ENCODE results near the gene SAT2. TPM values are rescaled to one million over a fixed set of nuclear protein-coding genes. Genes with fewer than 3 reads are reported as not detected.
A peak's percentile ranks its signal among the peaks of the same experiment; 100 is the strongest.

The SAT2 gene
- total RNA-seq, 1 experiment from 2014 or later = 33.0 TPM

- no peaks in the 10 kb centered on the region for H3K4me1 ChIP-seq
- H3K9me3 Mint-ChIP-seq (ENCODE audit: unreplicated experiment) = no peaks in the 10 kb centered on the region
- intact Hi-C loops (cut with micrococcal nuclease; ENCODE audit: unreplicated experiment) = loop anchor here (5.0 kb wide), 1 partner anchor 219 kb away; no protein-coding TSS in a partner anchor
- POLR2A ChIA-PET = no interaction called here
- H3K4me1 Mint-ChIP-seq (ENCODE audit: low read depth, unreplicated experiment) = peaks cover 3% of the 10 kb centered on the region
- H3K27me3 ChIP-seq (replicated peaks; ENCODE audit: control insufficient read depth, insufficient read depth, low read length) = no peaks in the 10 kb centered on the region
- BruUV-seq (replicated peaks) = no TSS peak
- DNase-seq = no peak
- H3K36me3 Mint-ChIP-seq (ENCODE audit: insufficient read depth, unreplicated experiment) = peaks cover 10% of the 10 kb centered on the region
- TF ChIP-seq CTCF (IDR thresholded peaks at IDR 0.05; ENCODE audit: insufficient read depth in 1 of 2, low read depth in 1 of 2, low read length in 1 of 2, severe bottlenecking in 1 of 2, unreplicated experiment in 1 of 2) = no peak
- no peak overlapping the region for H3K4me3 Mint-ChIP-seq (ENCODE audit: unreplicated experiment)
- H3K9me3 ChIP-seq = no peaks in the 10 kb centered on the region
- no peak overlapping the region for H3K27ac Mint-ChIP-seq (ENCODE audit: unreplicated experiment)
- no peak overlapping the region for H3K4me3 ChIP-seq (ENCODE audit: low read depth, low read length)
- no peaks in the 10 kb centered on the region for H3K27me3 Mint-ChIP-seq (ENCODE audit: insufficient read depth, unreplicated experiment)
- no peaks in the 10 kb centered on the region for H3K36me3 ChIP-seq (ENCODE audit: control insufficient read depth, insufficient read depth, low read length)
- CTCF ChIA-PET = no interaction called here
Measured at GRCh38 chr17:7618608-7619007, 9.0 kb downstream of the SAT2 start.

- Mint-ChIP-seq H3K27ac (ENCODE audit: unreplicated experiment) (peak overlapping the region; percentile 67), H3K9me3 (ENCODE audit: unreplicated experiment) (no peaks in the 10 kb centered on the region), H3K36me3 (ENCODE audit: insufficient read depth, unreplicated experiment) (peaks cover 19% of the 10 kb centered on the region), H3K27me3 (ENCODE audit: insufficient read depth, unreplicated experiment) (no peaks in the 10 kb centered on the region), H3K4me3 (ENCODE audit: unreplicated experiment) (peak overlapping the region; percentile 98), H3K4me1 (ENCODE audit: low read depth, unreplicated experiment) (peaks cover 20% of the 10 kb centered on the region)
- H3K9me3 ChIP-seq = no peaks in the 10 kb centered on the region
- ChIA-PET POLR2A (interaction anchor here (0.6 to 2.3 kb wide), 12 partner anchors 12 to 558 kb away, joined by 3 to 17 read pairs (median 4); partner anchors contain the start of genes ATP1B2, MPDU1, NAA38 and SAT2), CTCF (interaction anchor here (0.6 to 2.3 kb wide), 9 partner anchors 12 to 164 kb away, joined by 3 to 9 read pairs (median 6); partner anchors contain the start of genes ATP1B2, MPDU1, SAT2 and TP53)
- no peaks in the 10 kb centered on the region for H3K36me3 ChIP-seq (ENCODE audit: control insufficient read depth, insufficient read depth, low read length)
- no peaks in the 10 kb centered on the region for H3K27me3 ChIP-seq (replicated peaks; ENCODE audit: control insufficient read depth, insufficient read depth, low read length)
- DNase-seq = no peak
- no peak for TF ChIP-seq CTCF (IDR thresholded peaks at IDR 0.05; ENCODE audit: insufficient read depth in 1 of 2, low read depth in 1 of 2, low read length in 1 of 2, severe bottlenecking in 1 of 2, unreplicated experiment in 1 of 2)
- no TSS peak for BruUV-seq (replicated peaks)
- no peaks in the 10 kb centered on the region for H3K4me1 ChIP-seq
- H3K4me3 ChIP-seq (ENCODE audit: low read depth, low read length) = peak overlapping the region; percentile 32
- intact Hi-C loops (cut with micrococcal nuclease; ENCODE audit: unreplicated experiment) = loop anchor here (2.0 to 5.0 kb wide), 2 partner anchors 43 to 222 kb away; no protein-coding TSS in a partner anchor
Measured at GRCh38 chr17:7615265-7615747, 12.3 kb downstream of the SAT2 start.

GRCh38 chr17:7614425-7615264 is 13.0 kb downstream of the SAT2 start, which contains the start of gene FXR2:
TSS of gene FXR2 (minus strand) at chr17:7614897. CDS start at chr17:7614532, 365 bp downstream.
- TF ChIP-seq CTCF (IDR thresholded peaks at IDR 0.05; ENCODE audit: insufficient read depth in 1 of 2, low read depth in 1 of 2, low read length in 1 of 2, severe bottlenecking in 1 of 2, unreplicated experiment in 1 of 2) = peak; percentile 24 to 49

More at GRCh38 chr17:7614425-7615264, 13.0 kb downstream of the SAT2 start, which contains the start of gene FXR2:
- Histone ChIP-seq H3K9me3 (no peaks in the 10 kb centered on the region), H3K36me3 (ENCODE audit: control insufficient read depth, insufficient read depth, low read length) (no peaks in the 10 kb centered on the region), H3K4me1 (no peaks in the 10 kb centered on the region), H3K4me3 (ENCODE audit: low read depth, low read length) (peak within 1 kb of the TSS; percentile 57), H3K27me3 (replicated peaks; ENCODE audit: control insufficient read depth, insufficient read depth, low read length) (no peaks in the 10 kb centered on the region)
- H3K27ac Mint-ChIP-seq (ENCODE audit: unreplicated experiment) = peak within 1 kb of the TSS; percentile 94
- no TSS peak for BruUV-seq (replicated peaks)
- H3K9me3 Mint-ChIP-seq (ENCODE audit: unreplicated experiment) = no peaks in the 10 kb centered on the region
- H3K4me1 Mint-ChIP-seq (ENCODE audit: low read depth, unreplicated experiment) = peaks cover 20% of the 10 kb centered on the region
- intact Hi-C loops (cut with micrococcal nuclease; ENCODE audit: unreplicated experiment) = loop anchor here (2.0 to 5.0 kb wide), 2 partner anchors 42 to 223 kb away; no protein-coding TSS in a partner anchor
- H3K4me3 Mint-ChIP-seq (ENCODE audit: unreplicated experiment) = peak within 1 kb of the TSS; percentile 98
- ChIA-PET CTCF (interaction anchor here (0.6 to 2.3 kb wide), 12 partner anchors 10 to 230 kb away, joined by 3 to 9 read pairs (median 4); partner anchors contain the start of genes ATP1B2, MPDU1, SAT2 and TP53), POLR2A (interaction anchor here (0.6 to 2.3 kb wide), 11 partner anchors 13 to 304 kb away, joined by 3 to 17 read pairs (median 4); partner anchors contain the start of genes ATP1B2, MPDU1, NAA38 and SAT2)
- peaks cover 20% of the 10 kb centered on the region for H3K36me3 Mint-ChIP-seq (ENCODE audit: insufficient read depth, unreplicated experiment)
- no peaks in the 10 kb centered on the region for H3K27me3 Mint-ChIP-seq (ENCODE audit: insufficient read depth, unreplicated experiment)
- peak; percentile 96 to 97 for DNase-seq

Measured in Caco-2 (cell line).